GM12891 (cell line): ENCODE data around the gene CTNS.

Experiments
- DNase-seq: peaks from one replicate; pipeline ENCODE4 v3.0.0; 2011; ENCODE audit warnings: low spot score; ENCODE audit not compliant: insufficient read length
- FAIRE-seq: peaks from 2 replicates; lab custom pipeline; 2011; peaks lifted over from hg19 to GRCh38; lab: Jason Lieb, UNC
- PAX5 ChIP-seq: IDR thresholded peaks from 2 replicates; pipeline ENCODE4 v1.6.1; 2011; ENCODE audit warnings: low read length, moderate library complexity, mild to moderate bottlenecking; ENCODE audit not compliant: insufficient read depth, severe bottlenecking
- POLR2A ChIP-seq: IDR thresholded peaks from 2 replicates; pipeline ENCODE4 v1.6.1; 2011; ENCODE audit warnings: low read depth, low read length, control low read depth
- POLR2AphosphoS5 ChIP-seq: IDR thresholded peaks from 2 replicates; pipeline ENCODE4 v1.6.1; 2011; ENCODE audit warnings: low read depth, low read length, control low read depth
- POU2F2 ChIP-seq: IDR thresholded peaks from 2 replicates; pipeline ENCODE4 v1.6.1; 2011; ENCODE audit warnings: low read depth, mild to moderate bottlenecking, control low read depth, low read length, moderate library complexity
- SPI1 ChIP-seq: IDR thresholded peaks from 2 replicates; pipeline ENCODE4 v1.6.1; 2011; ENCODE audit warnings: low read depth, low read length, control low read depth
- TAF1 ChIP-seq: IDR thresholded peaks from 2 replicates; pipeline ENCODE4 v1.6.1; 2011; ENCODE audit warnings: low read depth, low read length, control low read depth

CTNS gene

GRCh38 chr17:3656755-3657587 is 20.4 kb downstream of the CTNS start:
- TF ChIP-seq POLR2A (no peak), POLR2AphosphoS5 (no peak), POU2F2 (no peak), TAF1 (no peak), PAX5 (no peak), SPI1 (no peak)
- FAIRE-seq (no peak), DNase-seq (no peak)

- DNase-seq, result no peak
- no peak for FAIRE-seq
- TF ChIP-seq POU2F2, result no peak
- TF ChIP-seq PAX5, result no peak
- no peak for TF ChIP-seq TAF1
- no peak for TF ChIP-seq SPI1
- TF ChIP-seq POLR2AphosphoS5, result no peak
- TF ChIP-seq POLR2A, result no peak
These were observed 21.0 kb downstream of the CTNS start for GRCh38 chr17:3657588-3657869.

GRCh38 chr17:3657874-3658783 is 21.6 kb downstream of the CTNS start:
- TF ChIP-seq POU2F2 (no peak), SPI1 (0 out of 2 replicates have a peak, but pooled peaks have one; percentile 8)
- no peak for FAIRE-seq

GRCh38 chr17:3658784-3659449 is 22.4 kb downstream of the CTNS start:
- no peak for DNase-seq
- TF ChIP-seq POU2F2 (no peak), TAF1 (no peak), PAX5 (no peak), POLR2AphosphoS5 (no peak), POLR2A (no peak), SPI1 (no peak)
- no peak for FAIRE-seq

More at GRCh38 chr17:3657874-3658783, 21.6 kb downstream of the CTNS start:
- no peak for DNase-seq

- TF ChIP-seq TAF1 (no peak), POLR2A (no peak), POU2F2 (no peak), POLR2AphosphoS5 (no peak), PAX5 (no peak), SPI1 (no peak)
- no peak for FAIRE-seq
- no peak for DNase-seq
These were observed 23.1 kb downstream of the CTNS start for GRCh38 chr17:3659541-3660111.

- TF ChIP-seq POLR2A (no peak), POLR2AphosphoS5 (no peak), PAX5 (no peak)
- DNase-seq (no peak), FAIRE-seq (no peak)
These were observed 23.8 kb downstream of the CTNS start for GRCh38 chr17:3660311-3660891.

GRCh38 chr17:3663102-3664011 is 26.8 kb downstream of the CTNS start:
- no peak for DNase-seq
- no peak for FAIRE-seq
- TF ChIP-seq POLR2AphosphoS5 (no peak), POU2F2 (no peak), TAF1 (no peak), SPI1 (no peak), PAX5 (no peak), POLR2A (no peak)

- no peak for TF ChIP-seq SPI1
- TF ChIP-seq TAF1, result no peak
- no peak for TF ChIP-seq PAX5
- no peak for TF ChIP-seq POU2F2
- no peak for TF ChIP-seq POLR2A
- no peak for TF ChIP-seq POLR2AphosphoS5
- FAIRE-seq (no peak), DNase-seq (no peak)
These were observed 29.3 kb downstream of the CTNS start for GRCh38 chr17:3665834-3666233.
